ENCODE measurements around the gene KCNS1.

DNA sequence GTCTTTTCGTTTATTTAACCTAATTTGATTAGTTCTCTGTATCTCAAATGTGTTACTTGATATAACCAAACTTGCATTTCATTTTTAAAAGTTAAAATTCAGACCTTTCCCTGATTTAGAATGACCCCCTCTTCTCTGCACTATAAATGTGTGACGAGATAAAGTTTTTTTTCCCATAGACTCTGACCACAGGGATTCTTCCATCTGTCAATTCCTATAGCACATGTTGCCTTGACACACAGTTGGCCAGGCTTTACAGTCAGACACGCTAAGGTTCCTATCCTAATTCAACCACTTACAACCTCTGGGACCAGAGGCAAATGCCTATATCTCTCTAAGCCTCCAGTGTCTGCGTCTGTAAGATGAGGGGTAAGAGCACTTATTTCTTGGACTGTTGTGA lies 40.6 kb downstream of the KCNS1 start:
- TF ChIP-seq, protein P1, sequence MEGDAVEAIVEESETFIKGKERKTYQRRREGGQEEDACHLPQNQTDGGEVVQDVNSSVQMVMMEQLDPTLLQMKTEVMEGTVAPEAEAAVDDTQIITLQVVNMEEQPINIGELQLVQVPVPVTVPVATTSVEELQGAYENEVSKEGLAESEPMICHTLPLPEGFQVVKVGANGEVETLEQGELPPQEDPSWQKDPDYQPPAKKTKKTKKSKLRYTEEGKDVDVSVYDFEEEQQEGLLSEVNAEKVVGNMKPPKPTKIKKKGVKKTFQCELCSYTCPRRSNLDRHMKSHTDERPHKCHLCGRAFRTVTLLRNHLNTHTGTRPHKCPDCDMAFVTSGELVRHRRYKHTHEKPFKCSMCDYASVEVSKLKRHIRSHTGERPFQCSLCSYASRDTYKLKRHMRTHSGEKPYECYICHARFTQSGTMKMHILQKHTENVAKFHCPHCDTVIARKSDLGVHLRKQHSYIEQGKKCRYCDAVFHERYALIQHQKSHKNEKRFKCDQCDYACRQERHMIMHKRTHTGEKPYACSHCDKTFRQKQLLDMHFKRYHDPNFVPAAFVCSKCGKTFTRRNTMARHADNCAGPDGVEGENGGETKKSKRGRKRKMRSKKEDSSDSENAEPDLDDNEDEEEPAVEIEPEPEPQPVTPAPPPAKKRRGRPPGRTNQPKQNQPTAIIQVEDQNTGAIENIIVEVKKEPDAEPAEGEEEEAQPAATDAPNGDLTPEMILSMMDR (optimal IDR thresholded peaks at IDR 0.05 in 1 of 3, IDR thresholded peaks at IDR 0.05 in 1 of 3, conservative IDR thresholded peaks at IDR 0.05 in 1 of 3; ENCODE audit: extremely low read depth in 1 of 3, insufficient read depth in 2 of 3, low read length in 3 of 3) = no peak
- TF ChIP-seq EZH2 (IDR thresholded peaks at IDR 0.05; ENCODE audit: low read length) = no peak
